ENCODE results near the gene RTL10. TPM values are rescaled to one million over a fixed set of nuclear protein-coding genes. Genes with fewer than 3 reads are reported as not detected.
A peak's percentile ranks its signal among the peaks of the same experiment; 100 is the strongest.
"Not testable (repeated sequence)": the region's sequence is repeated elsewhere in the genome, so short reads cannot be mapped to it uniquely, and the experiment has no call there.

RTL10 gene
- total RNA-seq, 1 donor from 2014 or later, result 14.7 TPM

DNA sequence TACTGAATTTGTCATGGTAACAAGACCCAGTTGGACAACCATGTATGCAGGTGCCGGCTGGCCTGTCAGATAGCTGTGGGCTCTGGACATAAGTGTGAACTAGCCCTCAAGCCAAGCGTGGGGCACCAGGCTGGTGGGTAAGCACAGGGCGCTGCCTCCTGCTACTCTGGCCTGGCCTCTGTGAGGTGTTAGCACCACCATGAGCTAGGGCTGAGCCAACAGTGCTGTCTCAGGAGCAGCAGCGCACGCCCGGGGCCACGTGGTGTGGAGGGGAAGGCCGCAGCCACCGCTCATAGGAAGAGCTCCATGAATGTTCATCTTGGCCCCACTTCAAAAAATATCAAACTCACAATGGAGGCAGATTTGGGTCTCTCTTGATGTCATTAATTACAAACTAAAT, 35.3 kb upstream of the RTL10 start:
- DNase-seq, result no peak

- DNase-seq, result no peak
Observed at GRCh38 chr22:19888131-19888746, 33.6 kb upstream of the RTL10 start.

- DNase-seq, result no peak
Observed at GRCh38 chr22:19887256-19887985, 32.7 kb upstream of the RTL10 start.

GRCh38 chr22:19886605-19887255, 32.1 kb upstream of the RTL10 start:
- peak; percentile 74 for DNase-seq

- DNase-seq, result no peak
Observed at GRCh38 chr22:19885841-19886592, 31.3 kb upstream of the RTL10 start.

GRCh38 chr22:19884954-19885751, 30.5 kb upstream of the RTL10 start:
- DNase-seq, result no peak

DNA sequence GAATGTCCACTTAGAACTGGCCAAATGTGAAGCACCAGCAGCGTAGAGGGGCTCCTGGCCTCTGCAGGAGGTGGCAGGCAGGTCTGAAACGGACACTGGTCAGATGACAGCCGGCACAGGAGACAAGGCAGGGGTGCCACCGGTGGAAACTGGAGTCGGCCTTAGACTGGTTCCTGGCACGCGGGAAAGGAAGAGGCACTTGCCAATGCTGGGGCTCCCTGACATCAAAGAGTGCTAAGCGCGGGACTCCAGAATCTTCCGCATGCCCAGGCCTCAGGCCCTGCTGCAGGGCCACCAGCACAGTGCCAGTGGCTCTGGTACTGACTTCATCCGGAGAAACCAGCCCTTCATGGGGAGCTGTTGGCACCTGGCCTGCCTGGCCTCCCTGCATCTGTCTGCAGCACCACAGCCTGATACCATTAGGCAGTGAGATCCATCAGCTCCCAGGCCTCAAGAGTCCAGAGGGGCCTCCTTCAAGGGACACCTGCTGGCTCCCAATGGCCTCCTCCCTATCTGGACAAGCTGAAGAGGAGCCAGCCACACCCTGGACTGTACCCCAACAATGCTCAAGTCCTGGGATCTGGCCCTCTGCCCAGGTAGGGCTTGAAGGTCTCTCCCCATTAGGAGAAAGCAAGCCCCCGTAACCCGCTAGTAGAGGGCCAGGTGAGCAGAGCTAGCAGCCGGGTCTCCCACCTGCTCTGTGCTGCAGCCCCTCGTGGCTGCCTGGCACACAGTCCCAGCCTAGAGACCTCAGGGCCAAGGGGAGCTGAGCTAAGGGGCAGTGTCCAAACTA, 29.7 kb upstream of the RTL10 start:
- no peak for DNase-seq

- not testable (repeated sequence) for DNase-seq
Observed at GRCh38 chr22:19883446-19883845, 28.8 kb upstream of the RTL10 start.

- no peak for DNase-seq
Observed at GRCh38 chr22:19882446-19883381, 28.0 kb upstream of the RTL10 start.

GRCh38 chr22:19880786-19881569, 26.3 kb upstream of the RTL10 start:
- peak; percentile 87 for DNase-seq

DNA sequence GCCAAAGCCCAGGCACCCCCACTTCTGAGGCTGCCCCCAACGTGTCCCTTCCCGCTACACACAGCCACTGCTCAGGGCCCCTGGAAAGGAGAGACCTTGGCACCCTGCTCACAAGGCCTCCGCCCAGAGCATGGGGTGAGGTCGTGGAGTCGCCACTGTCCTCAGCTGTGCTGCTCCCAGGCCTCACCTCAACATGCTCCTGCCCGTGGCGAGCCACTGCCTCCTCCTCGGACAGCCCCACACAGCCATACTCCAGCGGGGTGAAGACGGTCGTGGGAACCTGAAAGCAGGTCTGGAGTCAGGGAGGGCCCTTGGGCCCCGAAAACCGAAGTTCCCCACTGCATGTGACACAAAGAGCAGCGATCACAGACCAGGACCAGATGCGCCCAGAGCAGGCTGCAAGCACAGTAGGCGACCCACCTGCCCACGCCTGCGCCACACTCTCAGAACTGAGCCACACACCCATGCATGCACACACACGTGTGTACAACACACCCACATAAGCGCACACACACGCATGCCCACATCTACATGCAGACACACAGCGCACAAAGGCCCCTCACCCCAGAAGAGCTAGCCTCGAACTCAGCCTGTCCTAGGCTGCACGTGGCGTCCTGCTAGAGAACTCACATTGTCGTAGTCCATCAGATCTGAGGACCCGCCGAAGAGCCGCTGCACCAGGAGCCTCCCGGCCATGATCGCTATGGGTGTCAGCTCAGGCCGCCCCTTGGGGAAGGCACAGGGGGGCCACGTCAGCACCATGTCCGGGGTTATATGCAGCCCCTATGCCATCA, 25.5 kb upstream of the RTL10 start:
- no peak for DNase-seq

GRCh38 chr22:19879643-19879991, 24.9 kb upstream of the RTL10 start:
- no peak for DNase-seq

GRCh38 chr22:19879246-19879570, 24.5 kb upstream of the RTL10 start:
- DNase-seq, result no peak

DNA sequence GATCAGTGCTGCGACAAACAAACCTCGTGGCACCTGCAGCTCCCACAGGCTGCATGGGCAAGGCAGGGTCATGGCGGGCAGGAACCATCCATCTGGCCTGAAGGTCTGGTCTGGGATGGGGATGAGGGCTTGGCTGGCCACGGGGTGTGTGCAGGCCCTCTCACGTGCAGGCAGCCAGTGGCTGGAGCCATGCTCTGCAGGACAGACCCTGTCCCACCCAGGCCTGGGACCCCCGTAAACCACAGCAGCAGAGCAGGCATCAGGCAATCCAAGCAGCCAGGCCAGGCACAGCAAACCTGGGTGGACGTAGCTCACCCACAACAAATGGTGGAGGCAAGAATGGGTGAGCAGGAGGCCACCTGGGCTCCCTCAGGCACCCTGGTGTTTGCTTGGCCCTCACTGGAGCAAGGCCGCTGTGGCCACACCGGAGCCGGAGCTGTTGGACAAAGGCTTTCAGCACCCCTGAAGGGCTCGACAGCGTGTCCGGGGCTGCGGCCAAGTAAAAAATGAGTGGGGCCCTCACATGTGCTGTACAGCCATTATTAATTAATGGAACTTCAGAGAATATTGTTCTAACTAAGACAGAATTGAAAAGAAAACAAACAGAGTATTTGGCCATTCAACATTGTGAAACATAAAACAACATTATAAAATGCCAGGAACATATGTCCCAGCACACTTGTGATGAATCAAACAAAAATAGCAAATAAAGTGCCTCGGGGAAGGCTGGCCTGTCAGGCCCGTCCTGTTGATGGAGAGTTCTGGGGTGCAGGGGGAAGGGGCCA, 24.0 kb upstream of the RTL10 start:
- no peak for DNase-seq

DNA sequence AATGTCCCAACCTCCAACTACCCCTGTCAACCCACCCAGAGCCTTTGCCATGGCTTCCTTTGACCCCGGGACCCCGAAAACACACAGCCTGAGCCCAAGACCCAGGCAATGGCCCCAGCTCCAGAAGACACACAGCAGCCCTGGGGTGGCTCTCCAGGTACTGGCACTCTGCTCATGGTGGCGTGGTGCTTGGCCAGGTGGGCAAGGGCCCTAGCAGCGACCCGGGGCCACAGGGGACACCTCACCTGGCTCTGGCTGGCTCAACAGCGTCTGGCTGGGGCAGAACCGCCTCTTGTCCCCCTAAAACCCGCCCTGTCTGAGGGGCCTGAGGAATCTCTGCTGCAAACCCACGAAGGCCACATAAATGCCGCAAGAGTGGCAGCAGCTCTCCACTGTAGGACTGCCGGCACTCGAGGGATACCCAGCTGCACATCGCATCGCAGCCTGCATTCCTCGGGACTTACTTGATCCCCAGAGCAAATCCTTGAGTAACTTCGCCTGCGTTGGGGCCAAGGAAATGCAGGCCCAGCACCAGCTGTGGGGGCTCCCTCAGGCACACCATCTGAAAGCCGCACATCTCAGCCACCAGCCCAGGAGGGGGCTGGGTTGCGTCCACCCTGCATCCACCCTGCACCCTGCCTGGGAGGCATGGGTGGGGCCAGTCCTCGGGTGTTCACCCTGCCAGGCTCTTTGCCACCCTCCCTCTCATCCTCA, 23.1 kb upstream of the RTL10 start:
- no peak for DNase-seq

DNA sequence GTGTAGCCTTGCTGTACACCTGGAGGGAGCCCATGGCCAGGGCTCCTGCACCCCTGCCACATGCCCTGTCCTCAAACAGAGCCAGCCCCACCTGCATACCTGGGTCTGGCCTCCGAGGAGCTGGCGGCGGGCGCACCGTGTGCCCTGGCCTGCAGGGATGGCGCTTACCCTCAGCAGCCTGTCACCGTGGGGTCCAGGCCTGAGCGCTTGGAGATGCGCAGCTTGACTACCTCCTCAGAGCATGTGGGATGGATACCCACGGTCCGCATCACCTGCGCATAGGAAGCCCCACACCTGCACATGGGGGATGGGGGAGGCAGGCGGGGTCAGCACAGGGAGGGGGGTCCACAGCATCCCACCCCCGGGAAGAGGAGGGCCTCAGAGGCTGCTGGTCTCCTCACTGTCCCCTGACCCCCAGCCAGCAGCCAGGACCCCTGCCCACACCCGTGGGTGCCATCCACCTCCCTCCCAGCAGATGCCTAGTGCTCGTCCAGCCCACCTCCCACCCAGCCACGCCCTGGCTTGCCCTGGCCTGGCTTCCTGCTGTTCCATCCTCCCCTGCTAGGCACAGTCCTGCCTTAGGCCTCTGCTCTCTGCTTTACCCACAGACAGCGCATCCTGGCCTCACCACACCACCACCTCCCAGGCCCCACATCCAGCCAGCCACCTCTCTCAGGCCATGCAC, 22.4 kb upstream of the RTL10 start:
- no peak for DNase-seq
